Measurements from ENCODE around the gene GFY.

DNA sequence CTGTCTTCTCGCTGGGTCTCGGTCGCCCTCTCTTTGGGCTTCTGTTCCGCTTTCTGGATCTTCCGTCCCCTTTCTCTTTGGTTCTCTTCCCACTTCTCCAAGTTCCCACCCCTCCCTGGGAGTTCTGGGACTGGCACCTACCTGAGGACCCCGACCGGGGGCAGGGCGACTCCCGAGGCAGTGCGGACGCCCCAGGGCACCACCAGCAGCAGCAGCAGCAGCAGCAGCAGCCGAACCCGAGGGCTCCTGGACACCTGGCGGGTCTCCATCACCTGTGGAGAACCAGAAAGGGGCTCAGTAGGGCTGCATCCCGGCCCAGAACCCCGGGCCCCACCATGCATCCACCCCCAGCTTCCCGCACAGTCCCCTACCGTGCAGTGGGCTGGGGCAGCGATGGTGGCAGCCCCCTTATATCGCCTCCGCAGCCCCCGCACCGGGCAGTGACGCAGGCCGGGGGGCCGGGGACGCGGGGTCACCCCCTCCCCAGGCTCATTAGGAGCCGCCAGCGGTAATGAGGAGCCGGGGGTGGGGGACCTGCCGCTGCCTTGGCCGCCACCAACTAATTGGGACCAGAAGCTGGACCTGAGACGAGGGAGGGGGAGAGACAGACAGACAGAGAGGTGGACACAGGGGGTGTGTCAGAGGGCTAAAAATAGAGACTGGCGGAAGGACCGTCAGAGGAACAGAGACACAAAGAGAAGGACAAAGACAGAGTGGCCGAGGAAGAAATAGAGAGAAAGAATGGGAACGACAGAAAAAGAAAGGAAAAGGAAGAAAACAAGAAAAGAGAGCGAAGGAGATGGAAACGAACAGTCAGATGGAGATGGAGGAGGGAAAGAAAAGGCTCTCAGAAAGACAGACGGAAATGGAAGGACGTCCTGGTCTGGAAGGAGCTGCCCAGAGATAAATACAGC is 1.9 kb upstream of the GFY start, which contains the start of gene PTH2:
- TF ChIP-seq, protein P1, sequence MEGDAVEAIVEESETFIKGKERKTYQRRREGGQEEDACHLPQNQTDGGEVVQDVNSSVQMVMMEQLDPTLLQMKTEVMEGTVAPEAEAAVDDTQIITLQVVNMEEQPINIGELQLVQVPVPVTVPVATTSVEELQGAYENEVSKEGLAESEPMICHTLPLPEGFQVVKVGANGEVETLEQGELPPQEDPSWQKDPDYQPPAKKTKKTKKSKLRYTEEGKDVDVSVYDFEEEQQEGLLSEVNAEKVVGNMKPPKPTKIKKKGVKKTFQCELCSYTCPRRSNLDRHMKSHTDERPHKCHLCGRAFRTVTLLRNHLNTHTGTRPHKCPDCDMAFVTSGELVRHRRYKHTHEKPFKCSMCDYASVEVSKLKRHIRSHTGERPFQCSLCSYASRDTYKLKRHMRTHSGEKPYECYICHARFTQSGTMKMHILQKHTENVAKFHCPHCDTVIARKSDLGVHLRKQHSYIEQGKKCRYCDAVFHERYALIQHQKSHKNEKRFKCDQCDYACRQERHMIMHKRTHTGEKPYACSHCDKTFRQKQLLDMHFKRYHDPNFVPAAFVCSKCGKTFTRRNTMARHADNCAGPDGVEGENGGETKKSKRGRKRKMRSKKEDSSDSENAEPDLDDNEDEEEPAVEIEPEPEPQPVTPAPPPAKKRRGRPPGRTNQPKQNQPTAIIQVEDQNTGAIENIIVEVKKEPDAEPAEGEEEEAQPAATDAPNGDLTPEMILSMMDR (conservative IDR thresholded peaks at IDR 0.05; ENCODE audit: low read depth in 2 of 2), result no peak
- no peak for TF ChIP-seq CREB1 (CRISPR knock-in tag; IDR thresholded peaks at IDR 0.05; ENCODE audit: low read depth)
